Occipital lobe (tissue), 2 donors: ENCODE measurements around the gene PTPRF. TPM values are rescaled to one million over a fixed set of nuclear protein-coding genes. Genes with fewer than 3 reads are reported as not detected.
"Not testable (repeated sequence)": the region's sequence is repeated elsewhere in the genome, so short reads cannot be mapped to it uniquely, and the experiment has no call there.

Experiments used
- DNase-seq: peaks from one replicate; lab custom pipeline; 2025; lab: John Stamatoyannopoulos, UW
- total RNA-seq: library from RNA; depleted of rRNA; stranded (reverse); fragments of >200 nt; gene quantifications from one replicate; pipeline ENCODE4 v1.2.3, GENCODE V29; 2014

The PTPRF gene
- total RNA-seq, 1 donor from 2014 or later = 37.6 TPM

GRCh38 chr1:43622901-43623780, 92.5 kb downstream of the PTPRF start:
- DNase-seq = no peak

DNA sequence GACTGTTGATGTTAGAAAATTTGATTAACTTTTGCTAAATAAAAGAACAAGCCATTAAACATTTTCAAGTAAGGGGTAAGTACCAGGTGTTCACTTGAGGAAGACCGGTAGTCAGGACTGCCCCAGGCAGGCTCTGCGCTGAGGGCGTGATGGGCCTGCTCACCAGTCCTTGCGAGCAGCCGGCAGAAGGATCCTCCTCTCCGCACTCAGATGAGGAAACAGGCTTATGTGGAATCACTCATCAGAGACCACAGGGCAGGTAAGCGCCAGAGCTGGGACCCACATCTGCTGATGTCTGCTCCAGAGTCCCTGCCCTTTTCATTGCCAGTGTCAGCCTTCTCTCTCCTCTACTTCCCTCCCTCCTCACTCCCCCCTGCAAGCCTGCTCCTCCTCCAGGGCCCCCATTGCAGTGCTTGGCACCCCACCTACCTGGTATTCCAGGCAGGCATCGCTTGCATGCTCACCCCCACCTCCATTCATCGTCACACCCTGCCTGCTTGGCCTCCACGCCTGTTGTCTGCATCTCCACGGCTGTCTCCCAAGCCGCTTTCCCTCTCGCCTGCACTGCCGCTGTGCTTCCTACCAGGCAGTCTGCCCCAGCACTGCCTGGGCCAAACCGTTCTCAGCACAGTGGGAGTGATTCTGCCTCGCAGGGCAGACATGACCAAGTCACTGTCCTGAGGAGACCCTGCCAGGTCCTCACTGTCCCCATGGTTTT, 94.5 kb downstream of the PTPRF start:
- DNase-seq = no peak

DNA sequence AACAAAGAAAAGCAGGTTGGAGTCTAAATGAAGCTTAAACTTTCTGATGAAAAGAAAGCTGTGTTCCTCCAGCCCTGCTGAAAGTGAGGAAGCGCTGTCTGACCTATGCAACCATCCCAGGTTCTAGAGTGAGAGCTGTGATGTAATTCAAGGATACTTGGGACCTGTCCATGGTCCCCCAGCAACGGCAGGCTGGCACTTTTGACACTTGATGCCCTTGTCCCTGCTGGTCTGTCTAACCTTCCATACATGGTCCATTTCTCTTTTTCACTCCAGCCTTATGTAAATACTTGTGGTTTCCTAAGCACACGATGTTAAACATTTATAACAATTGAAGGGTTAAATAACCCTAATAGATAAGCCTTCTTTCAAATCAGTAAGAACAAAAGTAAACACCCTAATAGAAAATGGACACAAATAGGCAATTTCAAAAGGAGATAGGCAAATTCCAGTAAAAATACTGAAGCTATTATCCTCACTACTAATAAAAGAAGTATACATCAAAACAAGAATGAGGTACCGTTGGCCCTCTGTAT, 101.5 kb downstream of the PTPRF start:
- DNase-seq = no peak

DNA sequence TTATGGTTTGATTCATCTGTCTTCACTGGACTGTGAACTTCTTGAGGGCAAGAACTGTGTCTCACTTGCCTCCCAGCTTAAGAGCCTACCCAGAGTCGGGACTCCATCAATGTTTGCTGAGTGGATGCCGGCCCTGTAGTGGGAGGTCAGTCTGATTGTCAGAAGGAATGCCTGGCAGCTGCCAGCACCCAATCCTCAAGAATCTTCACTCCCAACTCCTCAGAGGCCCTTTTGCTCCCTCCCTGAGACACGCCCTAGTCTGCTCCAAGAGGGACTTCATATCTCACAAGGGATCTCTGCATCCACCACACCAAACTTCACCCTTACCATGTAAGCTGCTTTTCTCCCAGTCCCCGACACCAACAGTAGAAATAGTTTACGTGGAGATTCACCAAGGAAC, 104.0 kb downstream of the PTPRF start:
- no peak for DNase-seq

DNA sequence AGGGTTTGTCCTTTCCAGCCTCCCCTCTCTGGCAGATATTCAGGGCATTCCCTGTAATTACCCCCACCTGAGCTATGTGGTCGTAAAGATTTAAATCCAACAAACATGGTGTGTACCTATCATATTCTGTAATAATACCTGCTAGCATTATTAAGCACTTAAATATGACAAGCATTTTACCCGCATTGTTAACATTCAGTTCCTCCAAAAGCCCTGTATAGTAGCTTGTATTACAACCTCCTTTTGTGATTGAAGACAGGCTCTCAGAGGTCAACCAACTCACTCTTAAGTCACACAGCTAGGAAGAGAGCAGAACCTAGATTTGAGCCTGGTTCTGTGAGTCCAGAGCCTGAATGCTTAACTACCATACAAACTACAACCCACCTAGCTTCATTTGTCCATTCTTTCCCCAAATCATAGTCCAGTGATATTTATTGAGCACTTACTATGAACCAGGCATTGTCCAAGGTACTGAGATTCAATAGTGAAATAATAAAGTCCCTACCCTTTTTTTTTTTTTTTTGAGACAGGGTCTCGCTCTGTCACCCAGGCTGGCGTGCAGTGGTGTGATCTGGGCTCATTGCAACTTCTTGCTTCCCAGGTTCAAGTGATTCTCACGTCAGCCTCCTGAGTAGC, 105.4 kb downstream of the PTPRF start:
- DNase-seq = no peak

- no peak for DNase-seq
These were observed 106.6 kb downstream of the PTPRF start for GRCh38 chr1:43637267-43637666.

- not testable (repeated sequence) for DNase-seq
These were observed 107.7 kb downstream of the PTPRF start for GRCh38 chr1:43638381-43638780.

- no peak for DNase-seq
These were observed 109.5 kb downstream of the PTPRF start for GRCh38 chr1:43639976-43640794.

GRCh38 chr1:43644558-43644957, 113.9 kb downstream of the PTPRF start:
- no peak for DNase-seq

DNA sequence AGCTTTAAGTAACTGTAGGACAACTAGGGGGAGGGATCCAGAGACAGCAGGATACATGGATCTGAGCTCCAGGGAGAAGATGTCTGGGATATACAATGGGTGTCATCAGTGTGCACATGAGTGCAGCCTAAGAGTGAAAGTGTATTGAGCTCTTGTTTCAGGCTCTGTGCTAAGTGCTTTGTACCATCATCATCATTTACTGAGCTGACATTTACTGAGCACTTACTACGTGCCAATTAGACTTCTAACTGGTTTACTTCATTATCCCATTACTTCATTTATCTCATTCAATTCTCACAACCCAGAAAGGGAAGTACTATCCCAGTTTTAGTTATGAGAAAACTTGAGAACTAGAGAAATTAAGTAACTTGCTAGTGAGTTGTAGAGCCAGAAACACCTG, 114.8 kb downstream of the PTPRF start:
- DNase-seq = no peak

GRCh38 chr1:43647331-43647730, 116.6 kb downstream of the PTPRF start:
- not testable (repeated sequence) for DNase-seq

GRCh38 chr1:43648221-43648847, 117.7 kb downstream of the PTPRF start:
- DNase-seq = no peak

DNA sequence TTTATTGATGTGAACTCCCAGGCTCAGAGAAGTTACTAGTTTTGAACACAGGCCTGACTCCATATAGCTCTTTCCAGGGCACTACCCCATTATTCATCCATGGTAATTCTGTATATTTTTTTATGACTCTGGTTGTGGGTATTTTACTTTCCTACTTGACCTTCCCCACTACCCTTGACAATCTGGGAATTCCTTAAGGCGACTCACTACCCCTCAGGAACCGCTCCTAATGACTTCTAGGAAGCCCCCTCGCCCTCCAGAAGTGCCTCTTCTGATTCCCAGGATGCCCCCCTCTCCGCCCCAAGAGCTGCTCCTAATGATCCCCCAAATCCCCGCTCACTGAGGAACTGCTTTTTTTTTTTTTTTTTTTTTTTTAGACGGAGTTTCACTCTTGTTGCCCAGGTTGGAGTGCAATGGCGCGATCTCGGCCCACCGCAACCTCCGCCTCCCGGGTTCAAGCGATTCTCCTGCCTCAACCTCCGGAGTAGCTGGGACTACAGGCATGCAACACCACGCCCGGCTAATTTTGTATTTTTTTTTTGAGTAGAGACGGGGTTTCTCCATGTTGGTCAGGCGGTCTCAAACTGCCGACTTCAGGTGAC, 118.3 kb downstream of the PTPRF start:
- no peak for DNase-seq

DNA sequence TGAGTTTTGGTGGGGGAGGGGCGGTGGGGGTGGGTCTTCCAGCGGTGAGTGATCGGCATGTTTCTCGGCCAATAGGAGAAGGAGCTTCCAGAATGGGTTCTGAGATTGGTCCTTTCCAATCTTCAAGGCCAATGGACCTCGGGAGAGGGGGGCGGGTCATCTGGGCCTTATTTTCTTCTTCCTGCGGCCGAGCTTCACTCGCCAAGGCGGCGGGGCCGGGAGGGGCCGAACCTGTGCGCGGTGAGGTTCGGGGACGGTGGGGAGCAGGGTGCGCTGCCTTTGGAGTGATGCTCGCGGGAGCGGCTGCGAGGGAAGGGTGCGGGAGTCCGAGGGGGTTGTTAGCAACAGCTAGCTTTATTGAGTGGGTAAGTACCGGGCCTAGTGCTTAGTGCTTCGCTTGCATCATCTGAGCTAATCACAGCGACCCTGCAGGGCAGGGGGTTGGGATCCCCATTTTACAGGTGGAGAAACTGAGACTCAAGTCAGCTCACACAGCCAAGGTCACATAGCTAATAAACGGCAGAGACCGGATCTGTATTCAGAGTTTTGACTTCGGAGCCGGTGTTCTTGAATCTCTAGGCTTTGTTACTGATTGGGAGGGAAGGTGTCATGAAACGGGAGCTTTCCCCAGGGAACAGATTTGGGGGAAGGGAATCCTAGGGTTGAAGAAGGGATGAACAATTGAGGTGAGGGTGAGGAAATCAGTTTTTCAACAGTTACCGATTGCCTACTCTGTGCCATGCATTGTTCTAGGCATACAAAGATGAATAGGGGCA, 119.8 kb downstream of the PTPRF start:
- peak; percentile 92 for DNase-seq

GRCh38 chr1:43651188-43651587, 120.5 kb downstream of the PTPRF start:
- no peak for DNase-seq

GRCh38 chr1:43651902-43652301, 121.2 kb downstream of the PTPRF start:
- no peak for DNase-seq

- DNase-seq = no peak
These were observed 122.7 kb downstream of the PTPRF start for GRCh38 chr1:43653339-43653738.

DNA sequence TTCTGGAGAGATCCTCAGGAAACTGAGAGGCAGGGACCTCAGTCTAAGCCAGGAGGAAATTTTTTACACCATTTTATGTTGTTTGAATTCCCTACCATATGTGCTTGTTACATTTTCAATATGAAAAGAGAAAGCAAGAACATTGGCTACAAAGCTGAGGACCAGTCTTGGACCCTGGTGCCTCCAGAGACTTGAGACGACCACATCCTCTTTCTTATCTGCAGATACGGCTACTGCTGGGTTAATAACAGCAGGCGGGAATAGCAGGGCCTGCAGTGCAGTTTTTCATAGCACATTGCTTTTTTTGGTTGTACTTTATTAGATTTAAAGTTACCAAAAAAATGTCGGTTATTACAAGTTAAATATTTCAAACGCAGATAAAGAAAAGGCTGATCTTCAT, 123.2 kb downstream of the PTPRF start:
- DNase-seq = no peak

GRCh38 chr1:43655953-43656352, 125.3 kb downstream of the PTPRF start:
- DNase-seq = no peak
